NCI-H1417 treated with DMSO at 0.1 percent for 48 hours (cell line): ENCODE measurements around the gene RBMS1.

Experiments
- DNase-seq: peaks from one replicate; lab custom pipeline; 2025; lab: John Stamatoyannopoulos, UW

RBMS1 gene

DNA sequence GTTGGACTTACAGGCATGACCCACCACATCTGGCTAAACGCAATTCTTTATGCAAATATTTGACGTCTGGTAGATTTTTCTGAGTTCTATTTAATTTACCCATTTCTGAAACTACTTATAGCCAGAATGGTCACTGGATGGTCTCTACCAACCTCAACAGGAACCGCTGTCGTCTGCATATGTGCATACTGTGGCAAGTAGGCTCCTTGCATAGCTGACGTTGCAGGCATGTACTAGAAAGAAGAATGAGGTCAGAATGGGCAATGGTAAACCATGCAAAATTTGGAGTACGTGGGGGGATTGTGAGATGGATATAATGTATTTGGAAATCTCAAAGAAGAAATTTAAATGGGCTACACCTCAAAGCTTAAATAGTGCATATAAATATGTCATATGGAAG is 216.5 kb downstream of the RBMS1 start:
- no peak for DNase-seq

GRCh38 chr2:160275656-160276055 is 218.0 kb downstream of the RBMS1 start:
- DNase-seq, result no peak

GRCh38 chr2:160271171-160272086 is 222.2 kb downstream of the RBMS1 start:
- no peak for DNase-seq

DNA sequence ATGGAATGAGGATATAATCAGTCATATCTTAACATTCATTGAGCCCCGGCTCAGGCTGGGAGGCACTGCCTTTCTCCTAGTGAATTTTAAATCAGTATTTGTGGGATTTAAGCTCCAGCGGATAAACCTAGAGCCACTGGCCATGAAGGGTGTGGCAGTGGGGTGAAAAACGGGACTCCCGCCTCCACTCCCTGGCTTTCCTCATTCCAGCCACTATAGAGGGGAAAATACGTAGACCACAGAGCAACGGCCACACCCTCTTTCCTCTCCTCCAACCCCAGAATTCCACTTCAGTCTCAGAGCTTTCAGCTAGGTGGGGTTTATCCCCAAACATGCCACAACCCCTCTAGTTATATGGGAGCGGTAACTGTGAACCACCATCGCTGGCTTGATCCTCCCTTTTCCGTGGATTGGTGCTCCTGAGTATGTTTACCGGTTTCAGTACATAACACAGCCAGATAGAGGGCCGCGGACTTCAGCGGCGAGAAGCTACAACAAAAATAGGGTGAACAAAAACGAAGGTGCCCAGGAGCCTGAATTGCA is 223.0 kb downstream of the RBMS1 start:
- no peak for DNase-seq

- DNase-seq, result no peak
Measured at GRCh38 chr2:160269803-160270570, 223.6 kb downstream of the RBMS1 start.

- no peak for DNase-seq
Measured at GRCh38 chr2:160269365-160269764, 224.2 kb downstream of the RBMS1 start.

DNA sequence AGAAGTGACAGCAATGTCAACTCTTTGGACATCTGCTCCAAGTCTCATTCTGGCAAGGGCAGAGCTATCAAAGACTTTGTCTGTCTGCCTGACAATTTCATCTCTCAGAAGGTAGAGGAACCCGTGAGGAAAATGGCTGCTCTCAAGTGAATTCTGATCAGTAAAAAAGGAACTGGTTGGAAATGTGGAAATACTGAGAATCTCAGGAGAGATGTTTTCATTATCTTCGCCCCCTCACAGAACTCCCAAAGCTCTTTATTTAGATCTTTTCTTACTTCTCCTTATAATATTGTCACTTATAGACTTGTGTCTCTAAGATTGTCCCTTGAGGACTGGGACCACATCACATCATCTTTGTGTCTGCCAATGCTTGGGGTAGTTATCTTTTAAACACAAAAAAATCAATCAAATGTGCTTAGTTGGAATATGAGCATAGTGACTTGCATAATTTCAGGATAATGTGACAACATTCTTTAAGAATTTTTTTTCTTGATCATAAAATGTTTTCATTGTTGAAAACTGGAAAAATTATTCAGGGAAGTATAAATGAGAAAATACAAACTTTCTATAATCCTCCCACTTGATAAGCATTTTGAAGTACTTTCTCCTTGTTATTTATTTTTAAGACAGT is 225.3 kb downstream of the RBMS1 start:
- DNase-seq, result no peak

- no peak for DNase-seq
Measured at GRCh38 chr2:160267692-160268091, 225.9 kb downstream of the RBMS1 start.

DNA sequence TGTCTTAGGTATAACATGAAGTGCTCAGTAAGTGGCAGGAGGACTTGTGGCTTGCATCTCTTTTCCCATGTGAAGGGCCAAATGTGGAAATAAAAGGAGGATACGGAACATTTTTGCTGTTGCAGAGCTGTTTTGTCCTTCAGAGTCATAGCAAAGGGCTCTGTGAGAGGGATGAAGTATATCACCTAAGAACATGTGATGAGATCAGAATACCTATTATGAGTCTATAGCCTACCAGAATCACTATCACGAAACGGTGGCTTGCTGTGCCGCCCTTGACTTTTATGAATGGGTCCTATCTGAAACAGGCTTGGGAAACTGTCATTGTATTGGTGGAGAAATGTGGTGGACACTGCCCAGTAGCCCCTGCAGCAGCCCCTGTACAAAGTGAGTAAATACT is 226.6 kb downstream of the RBMS1 start:
- DNase-seq, result no peak

DNA sequence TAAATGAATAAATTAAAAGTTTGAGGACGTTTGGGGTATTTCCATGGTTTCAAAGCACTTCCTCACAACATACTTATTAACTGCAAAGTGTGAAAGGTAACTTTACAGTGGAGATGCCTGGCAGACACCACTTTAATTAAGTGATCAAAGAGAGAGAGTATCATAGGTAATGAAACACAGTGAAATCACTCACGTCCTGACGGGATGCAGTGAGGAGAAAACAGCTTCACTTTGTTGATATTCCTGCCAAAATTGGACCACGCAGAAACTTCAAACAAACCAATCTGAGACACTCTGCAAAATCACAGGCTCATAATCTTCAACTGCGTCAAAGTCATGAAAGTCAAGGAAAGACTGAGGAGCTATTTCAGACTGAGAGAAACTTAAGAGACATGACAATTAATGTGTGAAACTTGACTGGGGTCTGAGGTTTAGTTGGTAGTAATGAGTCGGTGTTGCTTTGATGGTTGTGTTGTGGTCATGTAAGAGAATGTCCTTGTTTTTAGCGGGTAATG is 227.5 kb downstream of the RBMS1 start:
- no peak for DNase-seq

DNA sequence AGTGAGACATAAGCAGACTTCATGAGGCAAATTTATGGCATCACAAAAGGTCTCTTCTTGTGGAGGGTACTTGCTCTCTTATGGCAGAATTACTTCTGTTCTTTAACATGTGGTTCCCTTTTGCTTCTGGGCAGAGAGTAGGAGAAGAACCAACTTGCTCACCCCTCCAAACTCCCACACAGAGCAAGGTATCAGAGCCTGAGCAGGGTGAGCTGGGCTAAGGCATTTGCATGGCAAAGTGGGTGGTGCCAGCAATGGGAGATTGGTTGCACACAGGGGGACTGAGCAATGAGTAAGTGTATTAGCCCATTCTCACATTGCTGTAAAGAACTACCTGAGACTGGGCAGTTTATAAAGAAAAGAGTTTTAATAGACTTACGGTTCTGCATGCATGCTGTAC is 229.3 kb downstream of the RBMS1 start:
- no peak for DNase-seq

- no peak for DNase-seq
Measured at GRCh38 chr2:160261732-160262131, 231.9 kb downstream of the RBMS1 start.

GRCh38 chr2:160258492-160258805 is 235.2 kb downstream of the RBMS1 start:
- DNase-seq, result no peak

- DNase-seq, result no peak
Measured at GRCh38 chr2:160257743-160258491, 235.7 kb downstream of the RBMS1 start.

- no peak for DNase-seq
Measured at GRCh38 chr2:160257041-160257742, 236.4 kb downstream of the RBMS1 start.

GRCh38 chr2:160256507-160256906 is 237.1 kb downstream of the RBMS1 start:
- no peak for DNase-seq

DNA sequence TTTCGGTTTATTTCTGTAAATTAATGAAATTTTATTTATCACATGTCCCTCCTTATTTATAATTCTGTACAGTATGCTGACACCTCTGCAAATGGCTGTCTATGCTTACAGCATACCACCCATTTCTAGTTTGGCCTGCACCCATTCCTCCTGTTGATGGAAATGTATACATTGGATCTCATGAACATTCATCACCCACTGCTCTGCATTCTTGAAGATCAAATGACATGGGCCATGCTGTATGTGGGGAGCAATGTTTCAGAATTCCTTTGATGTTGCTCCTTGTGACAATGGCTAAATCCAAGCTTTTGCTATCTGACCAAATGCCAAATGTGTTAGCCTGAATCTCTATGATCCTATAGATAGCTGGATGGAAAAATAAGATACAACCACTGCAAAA is 238.2 kb downstream of the RBMS1 start:
- no peak for DNase-seq

DNA sequence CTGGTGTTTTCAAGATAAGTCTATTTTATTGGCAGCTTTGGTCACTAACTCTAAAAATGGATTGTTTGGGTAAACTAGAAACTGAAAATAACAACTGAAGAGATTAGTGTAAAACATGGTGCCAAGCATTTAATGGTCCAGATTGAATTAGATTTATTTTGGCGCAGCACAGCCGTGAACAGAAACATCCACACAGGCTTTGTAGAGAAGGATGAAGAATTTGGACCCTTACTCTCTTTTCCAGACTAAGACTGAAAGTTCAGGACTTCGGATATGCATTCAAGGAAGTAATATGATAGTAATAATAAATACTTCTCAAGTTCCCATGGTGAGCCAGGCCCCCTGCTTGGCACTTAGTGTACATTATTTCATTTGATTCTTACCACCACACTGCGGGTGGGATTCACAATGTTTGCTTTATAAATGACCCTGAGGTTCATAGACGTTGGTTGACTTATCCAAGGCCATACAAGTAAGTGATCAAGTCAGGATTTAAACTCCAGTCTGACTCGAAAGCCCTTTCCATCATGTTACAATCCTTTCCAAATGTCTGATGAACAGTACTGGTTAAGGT is 239.3 kb downstream of the RBMS1 start:
- DNase-seq, result no peak

DNA sequence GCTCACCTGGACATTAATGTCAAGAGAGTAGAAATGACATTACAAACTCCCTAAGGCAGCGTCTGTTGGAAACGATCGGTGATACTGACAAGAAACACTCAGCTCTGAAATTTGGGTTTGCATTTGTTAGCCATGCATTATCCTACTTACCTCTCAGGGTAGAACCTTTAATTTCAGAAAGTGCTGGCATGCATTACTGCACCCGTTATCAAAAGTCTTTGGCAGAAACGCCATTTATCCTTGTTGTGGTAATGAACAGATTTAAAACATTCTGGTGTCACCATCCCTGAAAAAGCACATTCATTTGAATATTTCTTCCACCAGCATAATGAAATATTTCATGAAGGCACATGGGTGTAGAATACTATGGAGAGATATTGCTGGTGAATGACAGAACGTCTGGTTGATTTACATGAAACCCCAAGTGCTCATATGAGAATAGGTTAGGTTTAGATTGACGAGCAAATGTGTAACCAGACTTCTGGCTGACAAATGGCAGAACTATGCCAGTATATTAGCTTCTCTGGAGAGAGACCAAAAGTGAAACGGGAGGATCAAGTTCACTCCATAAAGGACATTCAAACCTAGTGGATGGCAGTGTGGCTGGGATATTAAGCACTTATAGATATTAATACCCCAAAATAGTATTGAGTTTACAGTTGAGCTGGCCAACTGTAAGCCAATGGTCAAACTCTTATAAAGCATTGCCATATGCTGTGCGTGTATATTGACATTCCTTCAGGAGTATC is 240.0 kb downstream of the RBMS1 start:
- no peak for DNase-seq

GRCh38 chr2:160252900-160253299 is 240.7 kb downstream of the RBMS1 start:
- DNase-seq, result no peak
